ENCODE results near the gene TMEM119. TPM values are rescaled to one million over a fixed set of nuclear protein-coding genes. Genes with fewer than 3 reads are reported as not detected.
"Not testable (repeated sequence)": the region's sequence is repeated elsewhere in the genome, so short reads cannot be mapped to it uniquely, and the experiment has no call there.

Gene TMEM119
- total and polyA plus RNA-seq, 2 of the 13 experiments (the other 11 are each of a cell fraction or from before 2014, with no cell fraction given): not detected

GRCh38 chr12:108575199-108575912 is 22.5 kb downstream of the TMEM119 start:
- no peak overlapping the region for H3K27ac ChIP-seq (ENCODE audit: extremely low read length, insufficient read depth, low read length)
- no peak for DNase-seq (ENCODE audit: low spot score)
- intact Hi-C loops (cut with micrococcal nuclease; ENCODE audit: unreplicated experiment) (no loop called here), in situ Hi-C loops (cut with HindIII; ENCODE audit: extremely low pct_ligation_motif_present, low pct_unique_long_range_greater_than_20kb) (no loop called here)
- no peaks in the 10 kb centered on the region for H3K79me2 ChIP-seq (ENCODE audit: insufficient read depth, low read length)
- ChIA-PET POLR2A (no interaction called here), CTCF (ENCODE audit: low intra/inter-chr PET ratio, low total read pairs) (no interaction called here)
- H2AFZ ChIP-seq (ENCODE audit: low read length): no peak overlapping the region
- H3K4me1 ChIP-seq (ENCODE audit: insufficient read depth, low read length): no peaks in the 10 kb centered on the region
- BruUV-seq (replicated peaks): no TSS peak
- no peaks in the 10 kb centered on the region for H4K20me1 ChIP-seq (ENCODE audit: insufficient read depth, low read length)
- 52% methylated on average over 9 of the region's 9 CpGs for WGBS (ENCODE audit: low lambda C conversion rate)
- FAIRE-seq: no peak
- H3K36me3 ChIP-seq (replicated peaks in 1 of 2; ENCODE audit: control insufficient read depth in 1 of 2, insufficient read depth in 2 of 2, low read length in 2 of 2): no peaks in the 10 kb centered on the region
- no peak for ATAC-seq
- no peak for TF ChIP-seq BCL3 (CRISPR knock-in tag; IDR thresholded peaks at IDR 0.05)
- no peak for TF ChIP-seq ZNF274 (CRISPR knock-in tag; IDR thresholded peaks at IDR 0.05)
- TF ChIP-seq ZNF749 (CRISPR knock-in tag; IDR thresholded peaks at IDR 0.05; ENCODE audit: borderline replicate concordance): no peak
- no peak for TF ChIP-seq ZNF570 (CRISPR knock-in tag; IDR thresholded peaks at IDR 0.05; ENCODE audit: borderline replicate concordance)
- no peak for TF ChIP-seq MTA1 (CRISPR knock-in tag; IDR thresholded peaks at IDR 0.05; ENCODE audit: borderline replicate concordance)
- TF ChIP-seq HDAC6 (IDR thresholded peaks at IDR 0.05; ENCODE audit: low read depth, low read length): no peak
- H3K9ac ChIP-seq (ENCODE audit: insufficient read depth, low read depth, low read length): no peak overlapping the region
- H3K9me3 ChIP-seq (ENCODE audit: low read length): no peaks in the 10 kb centered on the region
- H3K4me3 ChIP-seq (replicated peaks in 1 of 3; ENCODE audit: insufficient read depth in 1 of 3, low read depth in 2 of 3, low read length in 3 of 3): no peak overlapping the region
- no peaks in the 10 kb centered on the region; a peak in 1 of 5 replicates for H3K27me3 ChIP-seq (ENCODE audit: control insufficient read depth in 1 of 2, insufficient read depth in 2 of 2, low read length in 2 of 2)
- H3K4me2 ChIP-seq (ENCODE audit: low read depth, low read length): no peak overlapping the region

- WGBS (ENCODE audit: low lambda C conversion rate): 96% methylated on average over 1 of the region's 1 CpG
- DNase-seq (ENCODE audit: low spot score); H3K4me2 ChIP-seq (ENCODE audit: low read depth, low read length); H4K20me1 ChIP-seq (ENCODE audit: insufficient read depth, low read length); FAIRE-seq; CTCF ChIA-PET (ENCODE audit: low intra/inter-chr PET ratio, low total read pairs); H3K4me1 ChIP-seq (ENCODE audit: insufficient read depth, low read length); H3K9me3 ChIP-seq (ENCODE audit: low read length); intact Hi-C loops (cut with micrococcal nuclease; ENCODE audit: unreplicated experiment); in situ Hi-C loops (cut with HindIII; ENCODE audit: extremely low pct_ligation_motif_present, low pct_unique_long_range_greater_than_20kb); H3K79me2 ChIP-seq (ENCODE audit: insufficient read depth, low read length); H3K27me3 ChIP-seq (ENCODE audit: control insufficient read depth in 1 of 2, insufficient read depth in 2 of 2, low read length in 2 of 2); H2AFZ ChIP-seq (ENCODE audit: low read length); POLR2A ChIA-PET; H3K36me3 ChIP-seq (replicated peaks in 1 of 2; ENCODE audit: control insufficient read depth in 1 of 2, insufficient read depth in 2 of 2, low read length in 2 of 2); BruUV-seq (replicated peaks); ATAC-seq; H3K4me3 ChIP-seq (replicated peaks in 1 of 3; ENCODE audit: insufficient read depth in 1 of 3, low read depth in 2 of 3, low read length in 3 of 3); H3K27ac ChIP-seq (ENCODE audit: extremely low read length, insufficient read depth, low read length); H3K9ac ChIP-seq (ENCODE audit: insufficient read depth, low read depth, low read length): not testable (repeated sequence)
These were observed 23.6 kb downstream of the TMEM119 start for GRCh38 chr12:108574276-108574675.
